ENCODE data around the gene UNK. TPM values are rescaled to one million over a fixed set of nuclear protein-coding genes. Genes with fewer than 3 reads are reported as not detected.
"Not testable (repeated sequence)": the region's sequence is repeated elsewhere in the genome, so short reads cannot be mapped to it uniquely, and the experiment has no call there.

Gene UNK
- total and polyA plus RNA-seq, 2 donors from 2014 or later = 12.0 to 35.5 TPM

DNA sequence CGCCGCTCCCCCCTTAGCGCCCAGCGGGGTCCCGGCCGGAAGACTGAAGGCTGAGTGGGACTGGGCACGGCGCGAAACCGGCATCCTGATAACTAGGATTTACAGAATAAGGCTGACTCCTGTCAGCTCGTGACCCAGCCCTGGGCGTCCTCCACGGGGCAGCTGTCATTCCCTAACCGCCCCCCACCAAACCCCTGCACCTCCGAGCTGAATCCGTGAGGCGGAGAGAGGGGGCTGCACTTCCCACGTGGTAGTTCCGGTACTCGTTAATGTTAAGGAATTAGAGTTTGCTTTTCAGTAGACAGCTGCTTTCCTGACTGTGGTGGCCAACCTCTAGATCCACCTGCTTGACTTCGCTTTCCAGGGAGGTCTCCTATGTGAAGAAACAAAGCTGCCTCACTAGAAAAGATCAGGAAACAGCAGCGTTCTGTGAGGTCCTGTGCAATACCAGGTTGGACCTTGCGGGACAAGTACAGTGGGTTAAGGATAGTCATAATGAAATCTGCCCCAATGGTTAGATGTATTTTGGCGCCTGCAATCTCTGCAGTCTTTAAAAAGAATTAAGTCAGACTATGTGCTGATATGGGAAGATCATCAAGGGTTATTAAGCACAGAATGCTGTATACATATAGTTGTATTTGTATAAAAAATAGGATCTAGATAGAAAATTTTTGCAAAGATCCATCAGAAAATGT, 71.6 kb downstream of the UNK start:
- Histone ChIP-seq H3K27ac (ENCODE audit: low read depth in 2 of 2, low read length in 2 of 2) (peak overlapping the region; percentile 99), H3K36me3 (ENCODE audit: control insufficient read depth in 2 of 3, insufficient read depth in 3 of 3, low read length in 3 of 3) (peaks cover 2 to 4% (median 3%) of the 10 kb centered on the region in 3 donors), H3K4me3 (ENCODE audit: low read length in 3 of 3) (peak overlapping the region; percentile 38 to 80 (median 71)), H3K9ac (ENCODE audit: low read length in 3 of 3) (peak overlapping the region; percentile 42 to 96 (median 90)), H3K27me3 (ENCODE audit: control insufficient read depth, insufficient read depth, low read length) (no peaks in the 10 kb centered on the region), H3K9me3 (ENCODE audit: control insufficient read depth in 2 of 3, insufficient read depth in 1 of 3, low read length in 3 of 3) (no peaks in the 10 kb centered on the region), H3K4me1 (ENCODE audit: control insufficient read depth in 2 of 3, insufficient read depth in 2 of 3, low read depth in 1 of 3, low read length in 3 of 3) (peaks cover 0 to 14% (median 12%) of the 10 kb centered on the region in 3 donors)
- DNase-seq = peak in 1 of 5 donors; percentile 69
- no peak for FAIRE-seq
- intact Hi-C loops (cut with DNase I) = no loop called here
- TF ChIP-seq CTCF (IDR thresholded peaks at IDR 0.05; ENCODE audit: borderline replicate concordance, extremely low read depth, insufficient read depth) = no peak

DNA sequence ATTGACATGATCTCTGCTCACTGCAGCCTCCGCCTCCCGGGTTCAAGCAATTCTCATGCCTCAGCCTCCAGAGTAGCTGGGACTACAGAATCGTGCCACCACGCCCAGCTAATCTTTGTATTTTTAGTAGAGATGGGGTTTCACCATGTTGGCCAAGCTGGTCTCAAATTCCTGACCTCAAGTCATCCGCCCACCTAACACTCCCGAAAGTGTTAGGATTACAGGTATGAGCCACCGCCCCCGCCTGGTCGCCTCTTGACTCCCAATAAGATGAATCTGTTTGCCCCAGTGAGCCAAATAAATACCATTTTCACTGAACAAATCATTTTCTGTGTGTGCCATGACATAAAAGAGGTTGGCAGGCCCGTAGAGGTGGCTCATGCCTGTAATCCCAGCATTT, 74.8 kb downstream of the UNK start:
- H3K27ac ChIP-seq (ENCODE audit: low read depth in 2 of 2, low read length in 2 of 2); H3K9ac ChIP-seq (ENCODE audit: low read length in 3 of 3); H3K36me3 ChIP-seq (ENCODE audit: control insufficient read depth in 2 of 3, insufficient read depth in 3 of 3, low read length in 3 of 3); H3K4me1 ChIP-seq (ENCODE audit: control insufficient read depth in 2 of 3, insufficient read depth in 2 of 3, low read depth in 1 of 3, low read length in 3 of 3); intact Hi-C loops (cut with DNase I); FAIRE-seq; H3K9me3 ChIP-seq (ENCODE audit: control insufficient read depth in 2 of 3, insufficient read depth in 1 of 3, low read length in 3 of 3); DNase-seq; H3K4me3 ChIP-seq (ENCODE audit: low read length in 3 of 3); H3K27me3 ChIP-seq (ENCODE audit: control insufficient read depth, insufficient read depth, low read length): not testable (repeated sequence)

DNA sequence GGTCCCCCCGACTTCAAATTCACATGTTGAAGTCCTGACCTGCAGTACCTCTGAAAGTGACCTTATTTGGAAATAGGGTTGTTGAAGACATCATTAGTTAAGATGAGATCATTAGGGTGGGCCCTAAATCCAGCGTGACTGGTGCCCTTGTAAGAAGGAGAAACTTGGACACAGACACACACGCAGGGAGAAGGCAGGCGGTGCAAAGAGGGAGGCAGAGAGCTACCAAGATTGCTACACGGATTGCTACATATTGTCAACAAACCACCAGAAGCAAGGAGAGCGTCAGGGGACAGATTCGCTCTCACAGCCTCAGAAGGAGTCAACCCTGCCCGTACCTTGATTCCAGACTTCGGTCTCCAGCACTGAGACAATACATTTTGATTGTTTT, 77.3 kb downstream of the UNK start:
- H3K9me3 ChIP-seq (ENCODE audit: control insufficient read depth in 2 of 3, insufficient read depth in 1 of 3, low read length in 3 of 3) = no peaks in the 10 kb centered on the region
- no peak for DNase-seq
- H3K4me1 ChIP-seq (ENCODE audit: control insufficient read depth in 2 of 3, insufficient read depth in 2 of 3, low read depth in 1 of 3, low read length in 3 of 3) = peaks cover 0 to 5% (median 0%) of the 10 kb centered on the region in 3 donors
- no peaks in the 10 kb centered on the region for H3K27me3 ChIP-seq (ENCODE audit: control insufficient read depth, insufficient read depth, low read length)
- intact Hi-C loops (cut with DNase I) = no loop called here
- H3K36me3 ChIP-seq (ENCODE audit: control insufficient read depth in 2 of 3, insufficient read depth in 3 of 3, low read length in 3 of 3) = no peaks in the 10 kb centered on the region
- H3K27ac ChIP-seq (ENCODE audit: low read depth in 2 of 2, low read length in 2 of 2) = no peak overlapping the region
- no peak for FAIRE-seq
- TF ChIP-seq CTCF (IDR thresholded peaks at IDR 0.05; ENCODE audit: borderline replicate concordance, extremely low read depth, insufficient read depth) = no peak
- no peak overlapping the region for H3K4me3 ChIP-seq (ENCODE audit: low read length in 3 of 3)
- no peak overlapping the region for H3K9ac ChIP-seq (ENCODE audit: low read length in 3 of 3)

GRCh38 chr17:75864448-75864871, 79.9 kb downstream of the UNK start:
- intact Hi-C loops (cut with DNase I) = no loop called here
- Histone ChIP-seq H3K27ac (ENCODE audit: low read depth in 2 of 2, low read length in 2 of 2) (peak overlapping the region; percentile 22 to 28), H3K27me3 (ENCODE audit: control insufficient read depth, insufficient read depth, low read length) (no peaks in the 10 kb centered on the region), H3K4me1 (ENCODE audit: control insufficient read depth in 2 of 3, insufficient read depth in 2 of 3, low read depth in 1 of 3, low read length in 3 of 3) (peaks cover 0 to 5% (median 0%) of the 10 kb centered on the region in 3 donors), H3K36me3 (ENCODE audit: control insufficient read depth in 2 of 3, insufficient read depth in 3 of 3, low read length in 3 of 3) (no peaks in the 10 kb centered on the region), H3K9me3 (ENCODE audit: control insufficient read depth in 2 of 3, insufficient read depth in 1 of 3, low read length in 3 of 3) (no peaks in the 10 kb centered on the region), H3K9ac (ENCODE audit: low read length in 3 of 3) (no peak overlapping the region), H3K4me3 (ENCODE audit: low read length in 3 of 3) (no peak overlapping the region)
- no peak for TF ChIP-seq CTCF (IDR thresholded peaks at IDR 0.05; ENCODE audit: borderline replicate concordance, extremely low read depth, insufficient read depth)
- FAIRE-seq (no peak), DNase-seq (peak in 4 of 5 donors; percentile 68 to 96 (median 78))

GRCh38 chr17:75864887-75865286, 80.3 kb downstream of the UNK start:
- intact Hi-C loops (cut with DNase I); H3K9ac ChIP-seq (ENCODE audit: low read length in 3 of 3); FAIRE-seq; H3K36me3 ChIP-seq (ENCODE audit: control insufficient read depth in 2 of 3, insufficient read depth in 3 of 3, low read length in 3 of 3); DNase-seq; H3K9me3 ChIP-seq (ENCODE audit: control insufficient read depth in 2 of 3, insufficient read depth in 1 of 3, low read length in 3 of 3); H3K4me3 ChIP-seq (ENCODE audit: low read length in 3 of 3); H3K4me1 ChIP-seq (ENCODE audit: control insufficient read depth in 2 of 3, insufficient read depth in 2 of 3, low read depth in 1 of 3, low read length in 3 of 3); H3K27me3 ChIP-seq (ENCODE audit: control insufficient read depth, insufficient read depth, low read length): not testable (repeated sequence)
- peak overlapping the region; percentile 22 to 28 for H3K27ac ChIP-seq (ENCODE audit: low read depth in 2 of 2, low read length in 2 of 2)

DNA sequence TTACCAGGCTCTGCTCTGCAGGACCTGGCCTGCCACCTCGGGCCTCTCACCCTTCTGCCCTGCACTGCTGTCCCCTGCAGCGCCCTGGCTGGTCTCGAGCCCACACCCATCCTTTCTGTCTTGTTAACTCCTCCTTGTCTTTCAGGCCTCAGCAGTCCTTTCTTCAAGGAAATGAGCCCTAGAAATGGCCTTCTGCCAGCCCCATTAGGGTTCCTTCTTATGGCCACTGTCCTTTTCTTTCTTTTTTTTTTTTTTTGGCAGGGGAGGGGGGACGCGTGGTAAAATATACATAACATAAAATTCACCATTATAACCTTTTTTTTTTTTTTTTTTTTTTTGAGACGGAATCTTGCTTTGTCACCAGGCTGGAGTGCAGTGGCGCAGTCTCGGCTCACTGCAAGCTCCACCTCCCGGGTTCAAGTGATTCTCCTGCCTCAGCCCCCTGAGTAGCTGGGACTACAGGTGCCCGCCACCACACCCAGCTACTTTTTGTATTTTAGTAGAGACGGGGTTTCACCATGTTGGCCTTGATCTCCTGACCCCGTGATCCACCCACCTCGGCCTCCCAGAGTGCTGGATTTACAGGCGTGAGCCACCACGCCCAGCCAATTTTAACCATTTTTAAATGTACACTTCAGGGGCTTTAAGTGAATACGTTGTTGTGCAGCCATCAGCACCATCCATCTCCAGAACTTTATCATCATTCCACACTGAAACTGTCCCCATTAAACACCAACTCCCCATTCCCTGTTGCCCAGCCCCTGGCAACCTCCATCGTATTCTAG, 81.0 kb downstream of the UNK start:
- H3K27ac ChIP-seq (ENCODE audit: low read depth in 2 of 2, low read length in 2 of 2); DNase-seq; FAIRE-seq; H3K27me3 ChIP-seq (ENCODE audit: control insufficient read depth, insufficient read depth, low read length); H3K36me3 ChIP-seq (ENCODE audit: control insufficient read depth in 2 of 3, insufficient read depth in 3 of 3, low read length in 3 of 3); H3K9me3 ChIP-seq (ENCODE audit: control insufficient read depth in 2 of 3, insufficient read depth in 1 of 3, low read length in 3 of 3); H3K9ac ChIP-seq (ENCODE audit: low read length in 3 of 3); intact Hi-C loops (cut with DNase I); H3K4me1 ChIP-seq (ENCODE audit: control insufficient read depth in 2 of 3, insufficient read depth in 2 of 3, low read depth in 1 of 3, low read length in 3 of 3); H3K4me3 ChIP-seq (ENCODE audit: low read length in 3 of 3): not testable (repeated sequence)

Data from kidney (tissue), 14 donors.